HG03039 (cell line): ENCODE data around the gene LYZL4.

Experiments used
- ATAC-seq: cut with Tn5 transposase; IDR thresholded peaks from one replicate; pipeline ENCODE4 v1.9.1; 2021; ENCODE audit warnings: mild to moderate bottlenecking, moderate library complexity; ENCODE audit not compliant: unreplicated experiment

Gene LYZL4

DNA sequence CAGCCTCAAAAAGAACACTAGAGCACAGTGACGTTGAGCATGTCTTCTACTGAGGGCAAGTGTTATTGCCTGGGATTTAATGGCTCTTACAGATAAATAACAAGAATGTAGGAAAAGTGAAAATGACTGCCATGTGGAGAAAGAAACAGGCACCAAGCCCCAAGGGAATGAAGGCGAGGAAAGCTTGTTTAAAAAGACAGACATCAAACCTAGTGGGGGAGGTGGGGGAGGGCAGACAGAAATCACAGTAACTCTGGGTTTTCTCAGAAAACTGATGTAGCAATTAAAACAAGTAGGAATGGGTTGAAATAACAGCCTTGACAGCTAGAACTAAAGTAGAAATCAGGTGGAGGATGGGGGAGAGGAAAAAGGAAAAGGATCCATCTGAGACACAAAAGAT is 18.4 kb upstream of the LYZL4 start:
- ATAC-seq: no peak

DNA sequence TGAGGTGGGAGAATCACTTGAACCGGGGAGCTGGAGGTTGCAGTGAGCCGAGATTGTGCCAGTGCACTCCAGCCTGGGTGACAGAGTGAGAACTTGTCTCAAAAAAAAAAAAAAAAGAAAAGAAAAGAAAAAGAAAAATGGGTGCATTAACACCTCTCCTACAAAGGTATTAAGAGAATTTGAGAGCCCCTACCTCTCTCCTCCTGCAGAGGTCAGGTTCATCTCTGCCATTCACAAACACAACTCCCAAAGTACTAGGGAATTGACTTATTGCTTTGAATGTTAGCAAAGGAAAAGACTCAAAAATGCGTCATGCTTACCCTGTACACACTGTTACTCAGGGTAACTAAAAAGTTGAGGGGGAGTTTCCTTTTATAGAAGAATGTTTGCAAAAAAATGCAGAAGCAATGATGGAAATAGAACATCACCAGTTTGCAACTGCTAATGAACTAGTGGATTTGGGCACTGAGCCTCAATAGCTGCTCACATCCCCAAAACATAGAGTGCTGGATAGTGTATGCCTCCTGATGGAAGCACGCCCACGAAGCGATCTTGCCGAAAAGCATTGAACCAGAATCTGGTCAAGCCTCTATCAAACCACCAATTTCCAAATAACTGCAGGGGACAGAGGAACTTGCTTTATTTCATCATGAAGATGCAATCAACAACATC is 15.5 kb upstream of the LYZL4 start:
- no peak for ATAC-seq

DNA sequence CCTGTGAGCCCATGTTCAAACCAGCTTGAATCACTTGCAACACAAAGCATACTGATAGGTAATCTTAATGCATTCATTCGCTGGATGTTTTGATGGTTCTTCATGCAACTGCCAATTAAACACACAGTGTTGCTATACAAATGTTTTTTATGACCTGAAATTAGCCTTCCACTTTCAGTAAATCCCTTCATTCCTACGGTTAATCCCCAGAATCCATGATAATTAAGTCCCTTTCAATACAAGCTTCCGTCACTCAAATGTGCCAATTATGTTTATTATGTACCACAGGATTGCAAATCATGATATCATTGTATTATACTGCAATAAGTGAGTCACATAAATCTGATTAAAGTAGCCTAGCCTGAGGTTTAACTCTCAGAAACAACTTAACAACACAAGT is 14.5 kb upstream of the LYZL4 start:
- ATAC-seq: no peak

DNA sequence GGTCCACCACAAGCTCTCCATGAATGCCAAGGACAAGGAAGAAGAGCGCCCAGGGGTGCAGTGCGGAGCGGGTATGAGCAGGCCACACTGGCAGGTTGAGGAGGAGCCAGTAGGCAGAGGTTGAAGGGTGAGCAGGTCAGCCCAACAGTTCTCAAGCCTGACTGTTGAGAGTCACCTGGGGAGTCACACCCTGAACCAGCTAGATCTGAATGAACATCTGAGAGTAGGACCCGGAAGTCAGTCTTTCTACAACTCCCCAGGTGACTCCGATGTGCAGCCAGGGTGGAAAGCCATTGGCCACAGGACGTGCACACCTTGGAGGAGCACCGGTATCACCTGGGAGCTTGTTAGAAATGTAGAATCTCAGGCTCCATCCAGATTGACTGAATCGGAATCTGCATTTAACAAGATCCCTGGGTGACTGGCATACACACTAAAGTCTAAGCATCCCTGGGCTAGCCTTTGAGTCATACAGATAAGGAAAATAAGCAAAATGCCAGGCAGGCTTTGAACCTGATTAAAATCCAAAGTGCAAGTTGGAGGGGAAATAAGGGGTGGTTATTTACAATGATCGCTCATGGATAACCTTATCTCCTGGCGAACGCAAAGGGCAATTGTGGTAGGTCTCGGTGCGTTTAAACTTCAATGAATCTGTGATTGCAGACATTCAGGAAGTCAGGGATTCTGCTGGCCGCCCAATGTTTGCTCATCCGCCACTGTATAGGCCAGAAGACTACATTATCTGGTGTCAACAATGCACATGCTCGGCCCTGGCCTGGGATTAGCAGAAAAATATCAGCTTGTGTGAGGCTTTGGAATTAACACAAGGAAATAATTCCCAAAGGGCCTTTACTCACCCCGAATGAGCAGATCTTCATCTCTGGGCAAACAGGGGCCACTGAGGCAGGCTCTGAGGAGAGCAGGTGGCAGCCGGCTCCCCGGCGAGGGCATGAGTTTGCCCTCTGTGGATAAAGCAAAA is 11.7 kb upstream of the LYZL4 start:
- no peak for ATAC-seq

DNA sequence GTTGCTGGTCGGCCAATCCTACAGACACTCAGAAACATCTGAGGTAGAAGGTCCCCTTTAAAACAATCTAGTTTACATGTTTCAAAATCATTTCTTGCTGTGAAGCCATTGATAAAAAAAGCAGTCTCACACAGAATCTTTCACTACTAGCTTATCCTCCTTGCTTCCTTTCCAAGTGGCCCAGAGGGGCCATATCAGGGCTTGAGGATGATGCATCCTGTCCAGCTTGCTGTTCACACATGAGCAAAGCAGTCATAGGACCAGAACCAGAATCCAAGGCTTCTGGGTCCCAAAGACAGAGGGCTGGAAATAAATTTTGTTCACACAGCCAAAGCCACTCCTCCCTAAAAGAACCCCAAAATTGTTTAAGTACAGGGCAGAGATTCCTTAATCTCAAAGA is 9.2 kb upstream of the LYZL4 start:
- ATAC-seq: no peak

DNA sequence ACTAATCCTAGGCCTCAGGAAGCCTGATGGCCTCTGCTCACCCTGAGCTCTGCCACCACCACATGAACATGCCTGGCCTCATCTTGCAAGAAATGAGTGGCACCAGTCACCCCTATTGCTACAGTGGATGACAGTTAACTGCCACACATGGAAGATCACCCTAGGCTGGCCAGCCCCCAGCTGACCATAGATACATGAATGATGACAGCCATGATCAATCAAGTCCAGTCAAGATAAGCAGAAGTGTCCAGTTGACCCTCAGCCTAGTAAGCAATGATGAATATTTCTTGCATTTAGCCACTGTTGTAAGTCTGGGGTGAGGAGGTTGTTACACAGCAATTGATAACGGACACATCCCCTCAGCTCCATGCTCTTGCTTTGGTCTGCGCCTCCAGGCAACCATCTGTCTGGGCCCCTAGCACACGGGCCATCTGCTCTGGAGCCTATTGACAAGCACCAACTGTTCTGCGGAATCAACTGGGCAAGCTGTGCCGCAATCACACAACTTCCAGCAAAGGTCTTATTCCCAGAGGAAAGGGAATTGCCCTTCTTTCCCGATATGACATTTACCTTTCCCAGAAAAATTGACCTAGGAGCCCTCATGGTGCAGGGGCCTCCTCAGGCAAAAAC is 2.2 kb upstream of the LYZL4 start:
- ATAC-seq: no peak

DNA sequence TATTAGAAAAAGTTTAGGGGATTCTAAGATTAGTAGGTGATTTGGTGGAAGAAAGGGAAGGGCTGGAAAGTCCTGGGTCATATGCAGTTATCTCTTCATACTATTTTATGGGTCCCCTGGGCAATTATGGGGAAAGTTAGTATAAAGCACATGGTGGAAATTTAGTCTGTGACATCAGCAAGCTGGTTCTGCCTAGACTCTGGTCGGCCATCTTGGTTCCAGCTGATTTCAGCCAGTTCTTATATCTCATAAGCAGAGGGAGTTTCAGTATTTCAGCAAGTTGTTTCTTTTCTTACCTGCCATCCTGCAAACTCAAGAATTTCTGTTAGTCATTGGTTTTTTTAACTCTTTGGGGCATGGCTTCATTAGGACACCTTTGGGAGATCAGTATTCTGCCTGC is 1.0 kb upstream of the LYZL4 start:
- no peak for ATAC-seq

DNA sequence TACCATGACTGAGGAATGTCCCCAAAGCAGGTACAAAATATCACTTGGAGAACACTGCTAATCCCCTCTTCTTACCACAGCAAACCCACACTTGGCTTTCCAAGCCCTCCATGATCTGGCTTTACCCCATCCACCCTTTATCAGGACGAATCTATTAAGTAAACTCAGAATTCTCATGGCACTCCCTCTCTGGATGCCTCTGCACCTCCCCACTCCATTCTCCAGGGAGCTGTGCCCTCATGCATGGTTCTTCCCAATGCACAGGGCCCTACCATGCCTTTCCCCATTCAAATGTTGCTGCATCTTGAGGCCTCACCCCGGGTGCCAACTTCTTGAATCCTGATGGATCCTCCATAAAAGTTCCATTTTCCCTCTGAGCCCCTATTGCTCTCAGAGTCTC is 2.3 kb downstream of the LYZL4 start:
- ATAC-seq: no peak

DNA sequence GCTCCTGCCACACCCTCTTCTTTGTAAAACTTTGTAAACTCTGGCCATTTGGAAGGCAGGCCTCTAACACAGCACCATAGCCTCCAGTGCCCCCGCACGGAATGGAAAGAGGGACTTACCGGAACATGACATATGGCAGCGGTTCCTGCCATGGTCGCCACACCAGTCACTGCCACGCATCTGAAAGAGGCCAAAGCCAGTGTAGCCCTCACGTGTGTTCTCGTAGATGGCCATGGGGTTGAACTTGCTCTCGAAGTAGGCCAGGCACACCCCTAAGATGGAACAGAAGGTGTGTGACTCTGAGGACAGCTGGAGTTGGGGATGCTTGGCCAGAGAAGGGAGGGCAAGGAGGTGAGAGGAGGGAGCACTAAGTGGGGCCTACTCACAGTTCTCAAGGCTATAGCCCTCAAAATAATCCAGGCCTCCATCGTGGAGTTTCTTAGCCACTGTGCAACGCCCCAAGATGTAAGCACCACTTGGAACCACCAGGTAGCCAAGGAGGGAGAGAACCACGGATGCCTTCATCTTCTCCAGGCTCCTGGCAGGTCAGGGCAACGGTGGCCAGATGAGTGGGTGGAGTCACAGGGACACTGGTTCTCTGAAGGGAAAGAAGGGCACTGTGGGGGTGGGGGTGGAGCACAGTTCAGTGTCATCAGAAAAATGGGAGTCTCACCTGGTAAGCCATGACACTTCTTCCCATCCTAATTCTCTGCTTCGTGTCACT is 3.5 kb downstream of the LYZL4 start:
- ATAC-seq: no peak

DNA sequence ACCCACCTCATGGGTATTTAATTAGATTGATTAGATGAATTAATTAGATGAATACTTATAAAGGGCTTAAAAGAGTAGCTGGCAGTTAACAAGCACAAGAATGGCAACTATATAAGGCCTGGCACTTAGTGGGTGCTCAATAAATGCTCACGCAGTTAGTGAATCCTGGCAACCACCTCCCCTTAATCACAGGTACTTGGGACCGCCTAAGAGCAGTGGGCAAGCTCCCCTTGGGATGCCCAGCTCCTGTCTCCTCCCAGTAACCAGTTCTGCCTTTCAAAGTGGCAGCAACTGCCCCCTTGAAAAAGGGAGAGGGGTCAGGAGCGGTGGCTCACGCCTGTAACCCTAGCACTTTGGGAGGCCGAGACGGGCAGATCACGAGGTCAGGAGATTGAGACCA is 4.6 kb downstream of the LYZL4 start:
- no peak for ATAC-seq

DNA sequence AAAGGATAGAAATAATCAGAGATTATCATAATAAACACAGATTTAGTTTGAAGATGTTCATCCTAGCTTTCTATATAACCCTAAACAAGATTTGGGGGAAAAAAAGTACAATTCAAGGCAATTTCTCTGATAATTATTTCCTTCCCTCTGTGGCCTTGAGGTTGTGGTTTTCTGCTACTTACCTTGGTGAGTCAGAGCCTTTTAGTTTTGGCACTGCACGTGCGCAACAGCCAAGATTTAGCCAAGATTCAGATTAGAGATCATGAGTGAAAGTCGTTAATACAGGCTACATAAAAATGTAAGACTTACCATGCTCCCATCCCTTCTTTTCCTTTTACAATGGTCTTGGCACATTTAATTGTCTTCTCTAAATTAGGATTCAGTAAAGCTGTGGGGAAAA is 6.7 kb downstream of the LYZL4 start:
- no peak for ATAC-seq

DNA sequence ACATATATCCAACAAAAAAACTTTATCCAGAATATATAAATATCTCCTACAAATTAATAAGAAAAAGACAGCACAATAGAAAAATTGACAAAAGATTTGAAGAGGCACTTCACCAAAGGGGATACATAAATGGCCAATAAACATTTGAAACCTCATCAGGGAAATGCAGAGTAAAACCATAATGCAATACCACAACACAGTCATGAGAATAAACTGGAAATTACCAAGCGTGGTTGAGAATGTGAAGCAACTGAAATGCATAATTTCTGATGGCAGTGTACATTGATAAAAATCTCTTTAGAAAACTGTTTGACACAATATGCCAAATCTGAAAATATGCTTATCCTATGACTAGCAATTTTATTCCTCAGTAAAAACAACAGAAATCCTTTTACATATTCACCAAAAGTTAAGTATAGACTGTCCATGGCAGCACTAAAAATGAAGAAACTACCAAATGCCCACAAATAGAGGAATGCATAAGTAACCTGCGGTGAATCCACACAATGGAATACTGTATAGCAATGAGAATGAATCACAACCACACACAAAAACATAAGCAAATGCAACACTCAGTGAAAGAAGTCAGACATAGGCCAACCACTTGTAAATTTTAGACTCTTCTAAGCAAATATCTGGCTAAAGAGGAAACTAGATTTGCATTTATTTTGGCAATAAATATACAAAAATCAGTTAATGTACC is 7.9 kb downstream of the LYZL4 start:
- no peak for ATAC-seq

DNA sequence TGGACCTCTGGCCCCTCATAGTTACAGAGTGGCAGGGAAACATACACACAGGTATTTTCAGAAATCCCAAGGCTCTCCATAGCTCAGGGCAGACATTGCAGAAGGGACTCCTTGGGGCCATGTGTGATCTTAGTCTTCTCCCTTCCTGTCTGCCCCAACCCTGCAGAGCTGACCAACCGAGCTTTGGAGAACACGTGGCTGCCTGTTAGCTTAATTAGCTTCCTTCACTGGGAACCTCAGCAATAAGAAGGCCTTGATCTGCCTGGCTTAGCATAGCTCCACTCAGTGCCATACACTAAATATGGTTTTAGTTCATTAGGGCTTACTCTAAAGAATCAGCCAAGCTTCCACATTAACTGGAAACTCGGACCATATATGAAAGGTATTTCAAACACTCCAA is 12.3 kb downstream of the LYZL4 start:
- no peak for ATAC-seq

DNA sequence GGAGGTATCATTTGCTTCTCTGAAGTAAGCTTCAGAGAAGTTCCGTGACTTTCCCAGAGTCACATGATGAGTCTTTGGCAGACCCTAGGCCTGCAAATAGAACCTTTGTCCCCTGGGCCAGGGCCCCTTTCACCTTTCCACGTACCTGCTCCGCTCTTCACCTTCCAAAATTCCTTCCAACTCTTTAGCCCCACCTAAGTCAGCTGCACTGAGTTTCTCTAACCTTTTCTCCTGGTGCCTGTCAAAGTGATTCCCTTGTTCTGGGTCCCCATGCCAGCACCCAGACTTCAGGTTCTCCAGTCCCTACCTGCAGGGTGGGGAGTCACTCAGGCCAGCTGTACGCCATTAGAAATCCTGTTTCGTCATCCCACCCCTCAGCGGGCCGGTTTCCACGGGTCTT is 12.8 kb downstream of the LYZL4 start:
- ATAC-seq: no peak

DNA sequence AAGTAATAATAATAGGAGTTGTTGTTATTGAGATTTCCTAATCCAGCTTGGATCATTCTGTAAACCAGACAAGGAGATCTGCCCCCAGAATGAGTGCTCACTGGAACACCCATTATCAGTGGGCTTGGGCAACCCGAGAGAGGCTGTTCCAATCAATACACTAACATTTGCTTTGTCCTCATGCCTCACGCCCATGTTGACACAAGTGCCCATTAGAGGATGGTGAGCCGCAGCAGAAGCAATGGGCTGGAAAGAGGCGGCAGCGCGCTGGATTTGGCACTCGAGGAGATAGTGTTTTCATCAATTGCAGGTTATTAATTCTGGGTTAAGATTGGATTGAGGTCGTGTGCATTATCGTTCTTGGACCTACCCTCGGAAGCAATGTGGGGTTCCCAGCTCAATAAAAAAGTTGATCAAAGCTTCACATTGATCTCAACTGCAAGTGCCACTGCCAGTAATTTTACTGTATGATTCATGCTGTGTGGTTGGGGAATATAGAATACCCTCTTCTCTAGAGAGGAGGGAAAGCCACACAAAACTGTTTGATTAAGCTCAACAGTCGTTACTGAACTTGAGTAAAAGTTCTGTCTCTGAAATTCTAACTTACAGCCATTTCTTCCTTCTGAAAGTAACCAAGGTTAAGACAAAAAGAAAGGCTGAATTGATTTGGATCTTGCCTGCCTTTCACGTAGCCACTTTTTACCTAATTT is 15.7 kb downstream of the LYZL4 start:
- no peak for ATAC-seq

DNA sequence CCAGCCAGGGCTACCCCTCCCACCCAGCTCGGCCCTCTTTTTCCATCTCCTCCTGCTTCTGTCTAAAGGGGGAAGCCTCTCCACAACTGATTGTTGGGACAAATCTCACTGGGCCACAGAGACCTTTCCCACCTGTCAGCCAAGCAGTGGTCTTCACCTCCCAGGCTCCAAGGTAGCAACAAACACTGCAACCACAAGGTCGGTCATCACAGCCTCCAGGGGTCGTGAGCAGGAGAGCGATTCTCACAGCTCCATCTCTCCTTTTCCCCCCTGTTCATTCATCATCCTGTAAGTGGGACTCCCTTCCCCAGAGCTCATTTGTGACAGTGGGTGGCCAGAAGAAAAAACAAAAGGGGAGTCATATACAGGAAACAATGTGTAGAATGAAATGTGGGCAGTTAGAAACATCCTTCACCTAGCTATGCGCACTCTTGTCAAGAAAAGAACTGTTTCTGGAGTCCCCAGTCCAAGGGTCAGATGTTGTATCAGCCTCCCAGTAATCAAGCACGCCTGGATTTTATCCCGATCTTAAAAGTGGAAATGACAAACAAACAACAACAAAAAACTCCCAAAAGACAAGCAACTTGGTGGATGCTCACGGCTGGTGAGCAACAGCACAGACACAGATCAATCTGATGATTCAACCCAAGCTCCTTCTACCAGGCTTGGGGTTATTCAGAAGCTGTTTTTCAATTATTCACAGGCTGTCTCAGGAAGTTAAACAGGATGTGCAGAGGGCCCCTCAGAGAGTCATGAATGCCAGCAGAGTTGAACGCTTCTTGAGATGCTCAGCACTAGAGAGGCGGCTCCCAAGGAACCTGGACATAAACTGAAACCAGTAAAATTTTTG is 22.4 kb downstream of the LYZL4 start:
- ATAC-seq: no peak

DNA sequence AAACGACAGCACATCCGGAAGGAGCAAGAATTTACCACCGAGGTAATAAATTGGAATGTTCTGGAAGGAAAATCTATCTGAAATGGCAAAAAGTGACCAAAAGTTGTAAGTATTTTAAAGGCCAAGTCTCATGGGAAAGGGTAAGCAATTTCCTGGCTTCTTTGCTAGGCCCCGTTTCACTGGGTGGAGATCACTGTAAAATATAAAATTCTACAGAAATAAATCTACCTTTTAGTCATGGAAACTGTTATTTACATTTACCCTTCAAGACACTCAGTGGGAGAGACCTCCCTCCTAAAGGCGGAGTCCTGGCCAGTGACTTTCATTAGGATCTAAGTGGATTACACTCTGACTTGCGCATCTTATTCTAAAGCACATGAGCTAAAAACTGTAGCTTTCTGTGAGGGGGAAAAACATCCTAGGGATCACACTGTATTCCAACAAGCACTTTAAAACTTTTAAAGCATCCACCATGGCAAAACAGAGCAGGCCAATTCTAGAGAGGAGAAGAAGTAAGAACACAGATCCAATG is 28.8 kb downstream of the LYZL4 start:
- no peak for ATAC-seq

DNA sequence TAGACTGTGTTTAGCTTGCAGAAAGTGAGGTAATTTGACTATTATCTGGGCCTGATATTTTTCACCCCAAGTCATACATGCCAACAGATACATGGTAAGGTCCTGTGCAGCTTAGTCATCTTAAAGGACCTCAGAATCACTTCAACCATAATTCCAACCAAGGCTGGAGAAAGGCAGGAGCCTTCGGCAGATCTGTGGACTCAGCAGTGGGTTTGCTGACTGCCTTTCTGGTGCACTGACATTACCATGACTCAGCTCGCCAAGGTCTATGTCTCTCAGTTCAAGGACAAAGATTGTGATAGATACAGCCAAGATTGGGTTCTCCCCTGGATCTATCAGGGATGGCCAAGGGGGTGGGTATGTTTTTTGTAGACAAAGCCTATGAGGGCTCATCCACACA is 32.7 kb downstream of the LYZL4 start:
- no peak for ATAC-seq

DNA sequence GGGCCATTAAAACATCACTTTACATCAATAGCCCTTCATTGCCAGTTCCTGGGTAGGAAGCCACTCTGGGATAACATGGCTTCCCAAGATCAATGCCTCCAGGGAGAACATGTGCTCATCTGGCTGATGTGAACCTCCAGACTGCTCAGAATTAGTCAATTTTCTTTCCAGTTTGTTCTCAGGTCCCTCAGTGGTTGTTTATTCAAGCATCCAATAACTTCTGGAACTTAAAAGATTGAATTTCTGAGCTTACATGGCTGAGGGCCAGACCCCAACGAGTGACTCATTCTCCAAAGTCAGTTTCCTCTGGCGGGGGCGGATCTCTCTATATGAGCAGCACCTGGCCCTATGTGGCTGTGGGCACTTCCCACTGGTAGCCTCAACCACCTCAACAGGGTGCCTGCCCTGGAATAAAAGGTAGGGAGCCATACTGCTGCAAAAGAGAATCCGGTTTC is 34.0 kb downstream of the LYZL4 start:
- no peak for ATAC-seq
